ENCODE results near the gene MTCL1. TPM values are rescaled to one million over a fixed set of nuclear protein-coding genes. Genes with fewer than 3 reads are reported as not detected.

The MTCL1 gene
- total and polyA plus RNA-seq, 9 of the 15 experiments (the other 6 are each of a cell fraction or from before 2014, with no cell fraction given) = 0.21 to 7.4 (median 3.7) TPM

- no peak for TF ChIP-seq ZBTB26 (CRISPR knock-in tag; IDR thresholded peaks at IDR 0.05)
- no peak for TF ChIP-seq FOXM1 (IDR thresholded peaks at IDR 0.05; ENCODE audit: low read depth)
- TF ChIP-seq FOXM1 (CRISPR knock-in tag; IDR thresholded peaks at IDR 0.05; ENCODE audit: low read depth) = no peak
Measured at GRCh38 chr18:8778386-8778785, 73.0 kb downstream of the MTCL1 start (continued).

GRCh38 chr18:8778824-8779223 lies 73.5 kb downstream of the MTCL1 start:
- intact Hi-C loops (cut with micrococcal nuclease) (no loop called here), in situ Hi-C loops (cut with MboI) (no loop called here)
- H3K27ac ChIP-seq (ENCODE audit: extremely low read depth, low read depth, low read length) = no peak overlapping the region
- no peak overlapping the region for H3K4me3 ChIP-seq
- no peak for TF ChIP-seq RHOXF2B (CRISPR knock-in tag; conservative IDR thresholded peaks at IDR 0.05)
- no peak for TF ChIP-seq CEBPB (tag; IDR thresholded peaks at IDR 0.05)
- no peak for TF ChIP-seq REST (IDR thresholded peaks at IDR 0.05; ENCODE audit: borderline replicate concordance)
- no peak for TF ChIP-seq REST (CRISPR knock-in tag; IDR thresholded peaks at IDR 0.05; ENCODE audit: low read depth)
- no peak for TF ChIP-seq ZNF197 (CRISPR knock-in tag; IDR thresholded peaks at IDR 0.05; ENCODE audit: low read depth)
- TF ChIP-seq TFE3 (CRISPR knock-in tag; IDR thresholded peaks at IDR 0.05) = no peak
- no peak for TF ChIP-seq MYC (IDR thresholded peaks at IDR 0.05; ENCODE audit: low read depth, low read length)
- TF ChIP-seq MYC (CRISPR knock-in tag; IDR thresholded peaks at IDR 0.05; ENCODE audit: borderline replicate concordance, low read depth) = no peak
- H3K27me3 ChIP-seq (ENCODE audit: control insufficient read depth in 2 of 2, insufficient read depth in 2 of 2, low read length in 2 of 2) = peaks cover 3 to 16% of the 10 kb centered on the region in 2 experiments; a peak in 1 of 5 replicates
- no peaks in the 10 kb centered on the region for H4K20me1 ChIP-seq (replicated peaks; ENCODE audit: control insufficient read depth, insufficient read depth, low read length)
- peaks cover 4% of the 10 kb centered on the region for H3K9me1 ChIP-seq (ENCODE audit: control insufficient read depth, insufficient read depth, low read length)
- no peaks in the 10 kb centered on the region for H3K79me2 ChIP-seq (ENCODE audit: control insufficient read depth, insufficient read depth, low read length)
- H3K36me3 ChIP-seq (ENCODE audit: control insufficient read depth, insufficient read depth, low read length) = no peaks in the 10 kb centered on the region
- DNase-seq (ENCODE audit: extremely low read depth in 1 of 4, low spot score in 3 of 4) = no peak
- no peak for ATAC-seq
- ChIA-PET CTCF (ENCODE audit: low intra/inter-chr PET ratio) (no interaction called here), POLR2A (interaction anchor here (0.5 to 0.9 kb wide), 2 partner anchors 17 to 147 kb away, joined by 3 to 4 read pairs; no protein-coding TSS in a partner anchor)
- 51% methylated on average over 16 of the region's 16 CpGs for WGBS (ENCODE audit: insufficient coverage, low coverage, missing lambda C conversion rate)
- no peak overlapping the region for H3K9ac ChIP-seq (ENCODE audit: insufficient read depth in 1 of 2, low read depth in 2 of 2, low read length in 2 of 2)
- BruUV-seq (replicated peaks) = no TSS peak
- no peak for FAIRE-seq
- H2AFZ ChIP-seq (ENCODE audit: low read depth, low read length) = no peak overlapping the region
- H3K4me2 ChIP-seq (ENCODE audit: insufficient read depth, low read length) = no peak overlapping the region
- H3K4me1 ChIP-seq (replicated peaks in 1 of 2; ENCODE audit: control insufficient read depth in 2 of 2, insufficient read depth in 2 of 2, low read length in 2 of 2) = peaks cover 4 to 11% of the 10 kb centered on the region in 2 experiments; a peak in 2 of 5 replicates
- H3K9me3 ChIP-seq (replicated peaks; ENCODE audit: control insufficient read depth, insufficient read depth, low read depth, low read length) = no peaks in the 10 kb centered on the region

Data from K562 (cell line).